CD14-positive monocyte (primary cell): Measurements from ENCODE around the gene SORBS1. TPM values are rescaled to one million over a fixed set of nuclear protein-coding genes. Genes with fewer than 3 reads are reported as not detected.

Experiments used
- DNase-seq, 3 donors: peaks; one replicate each; pipeline ENCODE4 v3.0.0-alpha.2; 2011 to 2022
- H2AFZ ChIP-seq: 2 replicates; pipeline ENCODE4 v1.6.0; 2012; ENCODE audit warnings: mild to moderate bottlenecking, low read depth, low read length, inconsistent platforms; ENCODE audit not compliant: insufficient read depth, poor library complexity, severe bottlenecking
- H3K27ac ChIP-seq, 2 donors: 1 replicate in 1 of 2; 2 replicates in 1 of 2; pipeline ENCODE4 v1.5.1; 2012 to 2013; ENCODE audit warnings: low read length in 2 of 2, control low read depth in 1 of 2, inconsistent platforms in 1 of 2, low read depth in 1 of 2, mild to moderate bottlenecking in 1 of 2
- H3K27me3 ChIP-seq, 2 donors: one replicate each; pipeline versions ENCODE4 v1.6.0 to v1.6.1; 2011 to 2013; ENCODE audit warnings: low read length in 2 of 2; ENCODE audit not compliant: control insufficient read depth in 2 of 2, insufficient read depth in 2 of 2
- H3K36me3 ChIP-seq, 2 donors: replicated peaks in 1 of 2; 1 replicate in 1 of 2; 2 replicates in 1 of 2; pipeline versions ENCODE4 v1.5.1 to v1.6.1; 2012 to 2013; ENCODE audit warnings: low read length in 2 of 2, control low read depth in 1 of 2, inconsistent platforms in 1 of 2, mild to moderate bottlenecking in 1 of 2; ENCODE audit not compliant: insufficient read depth in 2 of 2, control insufficient read depth in 1 of 2
- H3K4me1 ChIP-seq, 2 donors: 1 replicate in 1 of 2; 2 replicates in 1 of 2; pipeline versions ENCODE4 v1.5.1 to v1.6.1; 2012 to 2013; ENCODE audit warnings: low read length in 2 of 2, control low read depth in 1 of 2, inconsistent platforms in 1 of 2, mild to moderate bottlenecking in 1 of 2, moderate library complexity in 1 of 2; ENCODE audit not compliant: insufficient read depth in 2 of 2, control insufficient read depth in 1 of 2
- H3K4me2 ChIP-seq: replicated peaks from 2 replicates; pipeline ENCODE3; 2012; ENCODE audit warnings: low read length, moderate library complexity, mild to moderate bottlenecking; ENCODE audit not compliant: poor library complexity, severe bottlenecking; ENCODE audit errors: extremely low read depth
- H3K4me3 ChIP-seq, 3 experiments: fragments of 200-600 bp in 1 of 3; sonication (generic) in 1 of 3; replicated peaks in 1 of 3; 1 replicate in 2 of 3; 2 replicates in 1 of 3; pipeline ENCODE4 v1.5.1; 2011 to 2013; ENCODE audit warnings: low read length in 3 of 3, mild to moderate bottlenecking in 3 of 3, control low read depth in 2 of 3, low read depth in 2 of 3, inconsistent platforms in 1 of 3, moderate library complexity in 1 of 3
- H3K79me2 ChIP-seq: 2 replicates; pipeline ENCODE4 v1.6.0; 2012; ENCODE audit warnings: mild to moderate bottlenecking, control low read depth, inconsistent platforms, low read length, moderate library complexity; ENCODE audit not compliant: insufficient read depth
- H3K9ac ChIP-seq: 2 replicates; pipeline ENCODE4 v1.6.0; 2017; ENCODE audit warnings: low read length, mild to moderate bottlenecking; ENCODE audit not compliant: insufficient read depth, poor library complexity, severe bottlenecking
- H3K9me3 ChIP-seq, 2 donors: replicated peaks in 1 of 2; 1 replicate in 1 of 2; 2 replicates in 1 of 2; pipeline versions ENCODE4 v1.5.1 to v1.6.1; 2012 to 2013; ENCODE audit warnings: low read length in 2 of 2, control low read depth in 1 of 2; ENCODE audit not compliant: control insufficient read depth in 1 of 2, insufficient read depth in 1 of 2
- H4K20me1 ChIP-seq: 2 replicates; pipeline ENCODE4 v1.6.0; 2012; ENCODE audit warnings: mild to moderate bottlenecking, low read length, control low read depth, moderate library complexity; ENCODE audit not compliant: insufficient read depth
- H3K27ac Mint-ChIP-seq, 7 donors: one replicate each; pipeline ENCODE4 v1.8.0; 2020; ENCODE audit warnings: mild to moderate bottlenecking in 7 of 7, mixed read lengths in 7 of 7, moderate library complexity in 6 of 7, inconsistent platforms in 2 of 7
- H3K27me3 Mint-ChIP-seq, 3 donors: one replicate each; pipeline ENCODE4 v1.8.0; 2021 to 2022; ENCODE audit warnings: low read depth in 3 of 3, mild to moderate bottlenecking in 3 of 3, mixed read lengths in 3 of 3, moderate library complexity in 3 of 3, inconsistent platforms in 1 of 3
- H3K36me3 Mint-ChIP-seq, 2 donors: one replicate each; pipeline ENCODE4 v1.8.0; 2020; ENCODE audit warnings: mixed read lengths in 2 of 2, inconsistent platforms in 1 of 2, mild to moderate bottlenecking in 1 of 2
- H3K4me1 Mint-ChIP-seq: one replicate; pipeline ENCODE4 v1.8.0; 2020; ENCODE audit warnings: mild to moderate bottlenecking, mixed read lengths
- H3K4me3 Mint-ChIP-seq, 2 donors: one replicate each; pipeline ENCODE4 v1.8.0; 2020; ENCODE audit warnings: mild to moderate bottlenecking in 2 of 2, mixed read lengths in 2 of 2, moderate library complexity in 1 of 2
- H3K9me3 Mint-ChIP-seq, 7 donors: one replicate each; pipeline ENCODE4 v1.8.0; 2020 to 2022; ENCODE audit warnings: mixed read lengths in 7 of 7, mild to moderate bottlenecking in 6 of 7, moderate library complexity in 6 of 7, inconsistent platforms in 2 of 7
- CTCF ChIP-seq: fragments of 200-600 bp; IDR thresholded peaks from one replicate; pipeline ENCODE4 v1.8.0; 2022; ENCODE audit warnings: antibody characterized with exemption, mild to moderate bottlenecking
- WGBS: methylation state at CpG from one replicate; pipeline ENCODE4 v1.1.5; 2013; ENCODE audit warnings: missing lambda C conversion rate; ENCODE audit not compliant: insufficient coverage; 5-methylcytosine and 5-hydroxymethylcytosine counted together
- intact Hi-C, 2 donors: fragments of 100-400 bp; cut with micrococcal nuclease; formaldehyde crosslinking; loops; one replicate each; pipeline versions ENCODE4 v1.15.0 to v1.15.1; 2023
- polyA plus RNA-seq, 3 donors: library from polyadenylated mRNA; depleted of rRNA in 1 of 3; unstranded in 2 of 3; stranded (reverse) in 1 of 3; fragments of 300-500 nt in 2 of 3; fragments of >200 nt in 1 of 3; fragmentation: Illumina TruSeq in 2 of 3; gene quantifications; 1 replicate in 2 of 3; 2 replicates in 1 of 3; pipeline ENCODE4 v1.2.3, GENCODE V29; 2012 to 2021

SORBS1 gene
- polyA plus RNA-seq, 3 donors = 0.08 to 0.15 TPM; not detected in 1

- intact Hi-C loops = no loop called here
- DNase-seq = no peak
- Histone ChIP-seq H2AFZ (no peak overlapping the region), H3K4me3 (no peak overlapping the region), H3K4me1 (no peaks in the 10 kb centered on the region), H3K9me3 (no peaks in the 10 kb centered on the region), H3K4me2 (no peak overlapping the region), H3K9ac (no peak overlapping the region), H4K20me1 (no peaks in the 10 kb centered on the region), H3K27me3 (no peaks in the 10 kb centered on the region), H3K79me2 (no peaks in the 10 kb centered on the region), H3K36me3 (no peaks in the 10 kb centered on the region), H3K27ac (no peak overlapping the region)
- Mint-ChIP-seq H3K4me1 (peaks cover 5% of the 10 kb centered on the region), H3K36me3 (no peaks in the 10 kb centered on the region), H3K27ac (no peak overlapping the region), H3K9me3 (no peaks in the 10 kb centered on the region), H3K27me3 (peaks cover 2 to 3% (median 2%) of the 10 kb centered on the region in 3 donors), H3K4me3 (no peak overlapping the region)
- 100% methylated on average over 2 of the region's 7 CpGs for whole genome bisulfite sequencing
- TF ChIP-seq CTCF = no peak
Observed at GRCh38 chr10:95482501-95483233, 78.5 kb downstream of the SORBS1 start.

GRCh38 chr10:95480901-95481491 is 80.2 kb downstream of the SORBS1 start:
- Histone ChIP-seq H3K9me3 (no peaks in the 10 kb centered on the region), H3K79me2 (no peaks in the 10 kb centered on the region), H2AFZ (no peak overlapping the region), H3K4me3 (no peak overlapping the region), H3K9ac (no peak overlapping the region), H3K4me1 (no peaks in the 10 kb centered on the region), H4K20me1 (no peaks in the 10 kb centered on the region), H3K4me2 (no peak overlapping the region), H3K27ac (no peak overlapping the region), H3K36me3 (no peaks in the 10 kb centered on the region), H3K27me3 (no peaks in the 10 kb centered on the region)
- peaks cover 5% of the 10 kb centered on the region for H3K4me1 Mint-ChIP-seq
- H3K27ac Mint-ChIP-seq = no peak overlapping the region
- H3K9me3 Mint-ChIP-seq = no peaks in the 10 kb centered on the region
- no peak for DNase-seq
- no peaks in the 10 kb centered on the region for H3K36me3 Mint-ChIP-seq
- intact Hi-C loops = no loop called here
- no peak for TF ChIP-seq CTCF
- peaks cover 2% of the 10 kb centered on the region in 3 donors for H3K27me3 Mint-ChIP-seq
- H3K4me3 Mint-ChIP-seq = no peak overlapping the region
- WGBS = 96% methylated on average over 3 of the region's 4 CpGs
